Right lobe of liver (tissue), 6 donors: Measurements from ENCODE around the gene TTL. TPM values are rescaled to one million over a fixed set of nuclear protein-coding genes. Genes with fewer than 3 reads are reported as not detected.
"Not testable (repeated sequence)": the region's sequence is repeated elsewhere in the genome, so short reads cannot be mapped to it uniquely, and the experiment has no call there.

Experiments used
- ATAC-seq, 4 donors: fragments of 200-7000 bp; cut with Tn5 transposase; one replicate each; pipeline ENCODE4 v1.9.1; 2020; ENCODE audit warnings: mild to moderate bottlenecking in 4 of 4, moderate library complexity in 4 of 4
- DNase-seq, 3 donors: peaks; one replicate each; pipeline ENCODE4 v3.0.0-alpha.2; 2020
- H3K27ac ChIP-seq, 3 donors: fragments of 200-600 bp; one replicate each; pipeline ENCODE4 v1.8.0; 2022
- H3K27me3 ChIP-seq, 2 donors: fragments of 200-600 bp; one replicate each; pipeline ENCODE4 v1.8.0; 2022
- H3K36me3 ChIP-seq, 4 donors: fragments of 200-600 bp; sonication (generic) in 1 of 4; one replicate each; pipeline versions ENCODE4 v1.5.1 to v1.8.0; 2017 to 2022; ENCODE audit warnings: control low read depth in 1 of 4
- H3K4me1 ChIP-seq, 4 donors: fragments of 200-600 bp; sonication (generic) in 1 of 4; one replicate each; pipeline versions ENCODE4 v1.5.1 to v1.8.0; 2017 to 2022; ENCODE audit warnings: control low read depth in 1 of 4
- H3K4me3 ChIP-seq, 3 donors: fragments of 200-600 bp; one replicate each; pipeline ENCODE4 v1.8.0; 2022
- H3K9me3 ChIP-seq, 4 donors: fragments of 200-600 bp; sonication (generic) in 1 of 4; one replicate each; pipeline versions ENCODE4 v1.5.1 to v1.8.0; 2017 to 2022; ENCODE audit warnings: control low read depth in 1 of 4
- CTCF ChIP-seq, 4 donors: fragments of 200-600 bp in 3 of 4; fragments of 450-650 bp in 1 of 4; IDR thresholded peaks; one replicate each; pipeline versions ENCODE4 v1.5.1 to v1.8.0; 2016 to 2022; ENCODE audit warnings: antibody characterized with exemption in 4 of 4, mild to moderate bottlenecking in 2 of 4
- POLR2A ChIP-seq: fragments of 450-650 bp; IDR thresholded peaks from one replicate; pipeline ENCODE4 v1.6.1; 2017; ENCODE audit warnings: antibody characterized with exemption, mild to moderate bottlenecking
- WGBS: methylation state at CpG from one replicate; pipeline ENCODE4 v1.1.6; 2018; ENCODE audit warnings: low coverage, low lambda C conversion rate; ENCODE audit not compliant: insufficient coverage; ENCODE audit errors: missing lambda C conversion rate; 5-methylcytosine and 5-hydroxymethylcytosine counted together
- intact Hi-C, 2 donors: fragments of 100-400 bp; cut with DNase I; formaldehyde crosslinking; loops; one replicate each; pipeline versions ENCODE4 v1.11.2 to v1.14.1; 2022
- long read RNA-seq: library from polyadenylated mRNA; unstranded; transcript quantifications from one replicate; pipeline ENCODE4 v2.0.0, GENCODE V29; 2019
- total RNA-seq, 6 experiments: library from RNA; depleted of rRNA in 2 of 6; stranded (reverse); fragments of >200 nt in 2 of 6; fragmentation: NEBNext Ultra II Directional in 3 of 6; extraction: Animal tissue kit (Norgen Biotek cat#: 25700) in 3 of 6; gene quantifications; one replicate each; pipeline versions ENCODE4 v1.1.0 to v1.2.4, GENCODE V29; 2016 to 2023
- donor health status: DM: no; HTN: yes; CAD: no.
- donor health status: DM: no; HTN: no; CAD: no.
- donor health status: DM: no; HTN: no; CAD: no.
- donor health status: DM: no; HTN: yes; CAD: no.
- donor health status: DM: no; HTN: yes; CAD: no.

Gene TTL
- total RNA-seq: 10 to 100 TPM in 5 of 6 experiments, 1 to 10 TPM in 1; 8.1 to 29.6 (median 15.6) TPM
- long read RNA-seq: 0 reads

- Histone ChIP-seq H3K4me1 (peaks cover 0 to 10% (median 0%) of the 10 kb centered on the region in 4 donors), H3K27me3 (no peaks in the 10 kb centered on the region), H3K36me3 (no peaks in the 10 kb centered on the region), H3K4me3 (peak within 1 kb of the TSS; percentile 67 to 85 (median 81)), H3K27ac (peak within 1 kb of the TSS; percentile 48 to 77 (median 68)), H3K9me3 (no peaks in the 10 kb centered on the region)
- 0% methylated on average over 3 of the region's 82 CpGs for WGBS
- intact Hi-C loops: loop anchor here in 1 of 2 donors (10.0 kb wide), 1 partner anchor 93 kb away; no protein-coding TSS in a partner anchor
- TF ChIP-seq CTCF (IDR thresholded peaks at IDR 0.05) (no peak), POLR2A (peak; percentile 40)
- peak; percentile 85 to 88 (median 87) for DNase-seq
- ATAC-seq: peak; percentile 84 to 93 (median 87)
Measured at GRCh38 chr2:112481528-112482233, at the start of gene TTL. Gene TTL (plus strand): TSS chr2:112482156. CDS start chr2:112482345, 189 bp downstream.

- ATAC-seq, DNase-seq, H3K27me3 ChIP-seq, H3K4me1 ChIP-seq, H3K36me3 ChIP-seq, H3K9me3 ChIP-seq: not testable (repeated sequence)
- Histone ChIP-seq H3K27ac (peak overlapping the region; percentile 51 to 57 (median 52)), H3K4me3 (peak overlapping the region; percentile 53 to 62 (median 60))
- intact Hi-C loops: loop anchor here in 1 of 2 donors (10.0 kb wide), 1 partner anchor 168 kb away; no protein-coding TSS in a partner anchor
- 25% methylated on average over 7 of the region's 22 CpGs for whole genome bisulfite sequencing
Measured at GRCh38 chr2:112432390-112432734, 49.6 kb upstream of the TTL start.

- peak overlapping the region; percentile 52 to 65 (median 57) for H3K27ac ChIP-seq
- not testable (repeated sequence) for H3K27me3 ChIP-seq, H3K36me3 ChIP-seq, H3K9me3 ChIP-seq, H3K4me1 ChIP-seq
- peak; percentile 33 for TF ChIP-seq POLR2A
- DNase-seq (peak; percentile 55 to 72 (median 70)), ATAC-seq (peak; percentile 64 to 76 (median 71))
- H3K4me3 ChIP-seq: peak overlapping the region; percentile 53 to 62 (median 60)
- 20% methylated on average over 5 of the region's 98 CpGs for WGBS
- intact Hi-C loops: loop anchor here in 1 of 2 donors (10.0 kb wide), 1 partner anchor 168 kb away; no protein-coding TSS in a partner anchor
Measured at GRCh38 chr2:112432735-112433479, 49.0 kb upstream of the TTL start.

GRCh38 chr2:112433480-112433879 lies 48.5 kb upstream of the TTL start, which contains the start of gene RGPD8:
Gene RGPD8 (minus strand): TSS chr2:112433645. CDS start chr2:112433453, 192 bp downstream.
- peak; percentile 46 to 59 (median 51) for TF ChIP-seq CTCF (IDR thresholded peaks at IDR 0.05)
- intact Hi-C loops: loop anchor here in 1 of 2 donors (10.0 kb wide), 1 partner anchor 169 kb away; no protein-coding TSS in a partner anchor
- Histone ChIP-seq H3K27ac (peak within 1 kb of the TSS; percentile 52 to 65 (median 57)), H3K4me3 (peak within 1 kb of the TSS; percentile 53 to 62 (median 60))
- 0% methylated on average over 8 of the region's 26 CpGs for WGBS
- DNase-seq (peak; percentile 87 to 93 (median 89)), ATAC-seq (peak; percentile 99 to 100 (median 99))
- not testable (repeated sequence) for H3K4me1 ChIP-seq, H3K27me3 ChIP-seq, H3K9me3 ChIP-seq, H3K36me3 ChIP-seq

- no peak overlapping the region for H3K4me3 ChIP-seq
- intact Hi-C loops: loop anchor here in 1 of 2 donors (10.0 kb wide), 1 partner anchor 169 kb away; no protein-coding TSS in a partner anchor
- no peak overlapping the region for H3K27ac ChIP-seq
- no peaks in the 10 kb centered on the region for H3K4me1 ChIP-seq
- H3K9me3 ChIP-seq: no peaks in the 10 kb centered on the region
- WGBS: 50% methylated on average over 4 of the region's 31 CpGs
- ATAC-seq (no peak), DNase-seq (peak in 1 of 3 donors; percentile 49)
- no peaks in the 10 kb centered on the region for H3K27me3 ChIP-seq
- TF ChIP-seq POLR2A: no peak
- TF ChIP-seq CTCF (IDR thresholded peaks at IDR 0.05): no peak
- no peaks in the 10 kb centered on the region for H3K36me3 ChIP-seq
Measured at GRCh38 chr2:112433932-112434730, 47.8 kb upstream of the TTL start.

GRCh38 chr2:112434890-112435715 lies 46.9 kb upstream of the TTL start:
- H3K27ac ChIP-seq, ATAC-seq, H3K4me3 ChIP-seq, H3K27me3 ChIP-seq, H3K4me1 ChIP-seq, H3K36me3 ChIP-seq, DNase-seq, H3K9me3 ChIP-seq: not testable (repeated sequence)
- intact Hi-C loops: loop anchor here in 1 of 2 donors (10.0 kb wide), 1 partner anchor 170 kb away; no protein-coding TSS in a partner anchor
- WGBS: 90% methylated on average over 9 of the region's 33 CpGs
